HEK293 (cell line): ENCODE measurements around the gene MRC2.

Source experiments
- EGR2 ChIP-seq: fragments of 450-650 bp; formaldehyde crosslinking; IDR thresholded peaks from 2 replicates; pipeline ENCODE4 v1.5.1; 2016; ENCODE audit warnings: low read depth, missing biosample characterization, missing genetic modification characterization
- FEZF1 ChIP-seq: fragments of 450-650 bp; formaldehyde crosslinking; IDR thresholded peaks from 2 replicates; pipeline ENCODE4 v1.5.1; 2016; ENCODE audit warnings: missing biosample characterization, missing genetic modification characterization
- KLF10 ChIP-seq: fragments of 450-650 bp; IDR thresholded peaks from 2 replicates; pipeline ENCODE4 v1.5.1; 2018; ENCODE audit warnings: missing biosample characterization, mild to moderate bottlenecking, missing genetic modification characterization
- KLF16 ChIP-seq: fragments of 450-650 bp; formaldehyde crosslinking; IDR thresholded peaks from 2 replicates; pipeline ENCODE4 v1.5.1; 2017; ENCODE audit warnings: missing biosample characterization, missing genetic modification characterization
- MYNN ChIP-seq: fragments of 450-650 bp; formaldehyde crosslinking; IDR thresholded peaks from 2 replicates; pipeline ENCODE4 v1.5.1; 2016; ENCODE audit warnings: missing biosample characterization, missing genetic modification characterization, borderline replicate concordance
- SP7 ChIP-seq: fragments of 450-650 bp; formaldehyde crosslinking; IDR thresholded peaks from 2 replicates; pipeline ENCODE4 v1.5.1; 2016; ENCODE audit warnings: missing biosample characterization, missing genetic modification characterization
- ZBTB48 ChIP-seq: fragments of 450-650 bp; formaldehyde crosslinking; IDR thresholded peaks from 2 replicates; pipeline ENCODE4 v1.5.1; 2016; ENCODE audit warnings: missing biosample characterization, missing genetic modification characterization
- ZFP41 ChIP-seq: fragments of 450-650 bp; formaldehyde crosslinking; IDR thresholded peaks from 2 replicates; pipeline ENCODE4 v1.5.1; 2016; ENCODE audit warnings: missing biosample characterization, missing genetic modification characterization, borderline replicate concordance
- ZNF10 ChIP-seq: fragments of 450-650 bp; formaldehyde crosslinking; IDR thresholded peaks from 2 replicates; pipeline ENCODE4 v1.5.1; 2017; ENCODE audit warnings: missing biosample characterization, missing genetic modification characterization
- ZNF140 ChIP-seq: fragments of 450-650 bp; formaldehyde crosslinking; IDR thresholded peaks from 2 replicates; pipeline ENCODE4 v1.5.1; 2016; ENCODE audit warnings: missing biosample characterization, missing genetic modification characterization
- ZNF157 ChIP-seq: fragments of 450-650 bp; formaldehyde crosslinking; IDR thresholded peaks from 2 replicates; pipeline ENCODE4 v1.5.1; 2016; ENCODE audit warnings: missing biosample characterization, missing genetic modification characterization
- ZNF2 ChIP-seq: fragments of 450-650 bp; formaldehyde crosslinking; IDR thresholded peaks from 2 replicates; pipeline ENCODE4 v1.5.1; 2016; ENCODE audit warnings: missing biosample characterization, missing genetic modification characterization
- ZNF223 ChIP-seq: fragments of 450-650 bp; formaldehyde crosslinking; IDR thresholded peaks from 2 replicates; pipeline ENCODE4 v1.5.1; 2016; ENCODE audit warnings: missing biosample characterization, missing genetic modification characterization
- ZNF366 ChIP-seq: fragments of 450-650 bp; formaldehyde crosslinking; conservative IDR thresholded peaks from 2 replicates; pipeline ENCODE4 v1.5.1; 2016; ENCODE audit warnings: missing biosample characterization, missing genetic modification characterization
- ZNF37A ChIP-seq: fragments of 450-650 bp; IDR thresholded peaks from 2 replicates; pipeline ENCODE4 v1.5.1; 2018; ENCODE audit warnings: missing biosample characterization, missing genetic modification characterization
- ZNF473 ChIP-seq: fragments of 450-650 bp; formaldehyde crosslinking; IDR thresholded peaks from 2 replicates; pipeline ENCODE4 v1.5.1; 2017; ENCODE audit warnings: missing biosample characterization, missing genetic modification characterization
- ZNF510 ChIP-seq: fragments of 450-650 bp; formaldehyde crosslinking; IDR thresholded peaks from 2 replicates; pipeline ENCODE4 v1.5.1; 2018; ENCODE audit warnings: mild to moderate bottlenecking, missing genetic modification characterization, missing biosample characterization; ENCODE audit not compliant: insufficient replicate concordance
- ZNF549 ChIP-seq: fragments of 450-650 bp; IDR thresholded peaks from 2 replicates; pipeline ENCODE4 v1.5.1; 2018; ENCODE audit warnings: missing biosample characterization, missing genetic modification characterization, mild to moderate bottlenecking, inconsistent platforms, moderate library complexity
- ZNF623 ChIP-seq: fragments of 450-650 bp; formaldehyde crosslinking; IDR thresholded peaks from 2 replicates; pipeline ENCODE4 v1.5.1; 2016; ENCODE audit warnings: missing biosample characterization, missing genetic modification characterization
- ZNF660 ChIP-seq: fragments of 450-650 bp; IDR thresholded peaks from 2 replicates; pipeline ENCODE4 v1.5.1; 2018; ENCODE audit warnings: missing biosample characterization, mild to moderate bottlenecking, missing genetic modification characterization
- ZNF670 ChIP-seq: fragments of 450-650 bp; formaldehyde crosslinking; IDR thresholded peaks from 2 replicates; pipeline ENCODE4 v1.5.1; 2016; ENCODE audit warnings: missing biosample characterization, missing genetic modification characterization, low read depth
- ZNF776 ChIP-seq: fragments of 450-650 bp; formaldehyde crosslinking; IDR thresholded peaks from 2 replicates; pipeline ENCODE4 v1.5.0; 2017; ENCODE audit warnings: missing biosample characterization, missing genetic modification characterization, borderline replicate concordance
- ZNF785 ChIP-seq: fragments of 450-650 bp; formaldehyde crosslinking; IDR thresholded peaks from 2 replicates; pipeline ENCODE4 v1.5.1; 2016; ENCODE audit warnings: missing biosample characterization, missing genetic modification characterization
- ZNF791 ChIP-seq: fragments of 450-650 bp; formaldehyde crosslinking; IDR thresholded peaks from 2 replicates; pipeline ENCODE4 v1.5.1; 2016; ENCODE audit warnings: missing biosample characterization, missing genetic modification characterization
- TF ChIP-seq, protein P1 (sequence below): fragments of 450-650 bp; formaldehyde crosslinking; IDR thresholded peaks from 2 replicates; pipeline ENCODE4 v1.5.1; 2016; ENCODE audit warnings: missing biosample characterization, missing genetic modification characterization
- TF ChIP-seq, protein P2 (sequence below): fragments of 450-650 bp; formaldehyde crosslinking; IDR thresholded peaks from 2 replicates; pipeline ENCODE4 v1.5.1; 2017; ENCODE audit warnings: missing biosample characterization, missing genetic modification characterization
- TF ChIP-seq, protein P3 (sequence below): IDR thresholded peaks from 2 replicates; pipeline ENCODE4 v1.6.1; 2011; ENCODE audit warnings: mild to moderate bottlenecking, low read depth, low read length, borderline replicate concordance
- TF ChIP-seq, protein P4 (sequence below): fragments of 450-650 bp; formaldehyde crosslinking; IDR thresholded peaks from 2 replicates; pipeline ENCODE4 v1.5.1; 2016; ENCODE audit warnings: missing biosample characterization, missing genetic modification characterization
- TF ChIP-seq, protein P5 (sequence below): fragments of 450-650 bp; formaldehyde crosslinking; optimal IDR thresholded peaks from 2 replicates; pipeline ENCODE3; 2016; ENCODE audit warnings: missing biosample characterization, mild to moderate bottlenecking, missing genetic modification characterization
- TF ChIP-seq, protein P6 (sequence below): fragments of 450-650 bp; formaldehyde crosslinking; IDR thresholded peaks from 2 replicates; pipeline ENCODE4 v1.5.1; 2016; ENCODE audit warnings: missing biosample characterization, missing genetic modification characterization

MRC2 gene

DNA sequence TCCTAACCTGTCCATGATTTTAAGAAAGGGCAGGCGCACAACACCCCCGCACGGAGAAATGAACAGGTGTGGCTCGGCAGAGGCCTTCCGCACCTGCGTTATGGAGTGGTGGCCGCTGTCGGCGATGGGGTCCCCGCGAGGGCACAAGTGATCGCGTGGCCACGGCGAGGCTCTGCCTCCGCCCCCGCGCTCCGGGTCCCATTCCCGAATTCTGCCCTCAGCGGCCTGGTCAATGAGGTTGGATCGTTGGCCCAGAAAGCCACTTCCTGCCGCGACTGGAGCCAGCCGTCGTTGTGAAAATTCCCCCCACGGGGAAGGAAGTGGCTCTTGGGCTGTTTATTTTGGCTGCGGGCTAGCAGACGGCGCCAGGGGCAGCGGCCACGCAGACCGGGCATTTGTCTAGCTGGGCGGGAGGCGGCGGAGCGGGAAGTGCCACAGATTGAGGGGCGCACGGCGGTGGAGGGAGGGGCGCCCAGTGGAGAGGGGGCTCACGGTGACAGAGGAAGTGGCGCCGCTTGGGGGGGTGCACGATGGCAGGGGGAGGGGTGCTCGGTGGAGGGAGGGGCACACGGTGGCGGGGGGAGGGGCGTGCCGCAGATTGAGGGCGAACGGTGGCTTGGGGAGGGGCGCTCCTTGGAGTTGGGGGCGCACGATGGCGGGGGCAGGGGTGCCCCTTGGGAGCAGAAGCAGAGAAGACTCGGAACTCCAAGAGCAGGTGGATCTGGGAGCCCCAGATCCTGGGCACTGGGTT is 25.0 kb downstream of the MRC2 start (continued):
- TF ChIP-seq, protein P1, sequence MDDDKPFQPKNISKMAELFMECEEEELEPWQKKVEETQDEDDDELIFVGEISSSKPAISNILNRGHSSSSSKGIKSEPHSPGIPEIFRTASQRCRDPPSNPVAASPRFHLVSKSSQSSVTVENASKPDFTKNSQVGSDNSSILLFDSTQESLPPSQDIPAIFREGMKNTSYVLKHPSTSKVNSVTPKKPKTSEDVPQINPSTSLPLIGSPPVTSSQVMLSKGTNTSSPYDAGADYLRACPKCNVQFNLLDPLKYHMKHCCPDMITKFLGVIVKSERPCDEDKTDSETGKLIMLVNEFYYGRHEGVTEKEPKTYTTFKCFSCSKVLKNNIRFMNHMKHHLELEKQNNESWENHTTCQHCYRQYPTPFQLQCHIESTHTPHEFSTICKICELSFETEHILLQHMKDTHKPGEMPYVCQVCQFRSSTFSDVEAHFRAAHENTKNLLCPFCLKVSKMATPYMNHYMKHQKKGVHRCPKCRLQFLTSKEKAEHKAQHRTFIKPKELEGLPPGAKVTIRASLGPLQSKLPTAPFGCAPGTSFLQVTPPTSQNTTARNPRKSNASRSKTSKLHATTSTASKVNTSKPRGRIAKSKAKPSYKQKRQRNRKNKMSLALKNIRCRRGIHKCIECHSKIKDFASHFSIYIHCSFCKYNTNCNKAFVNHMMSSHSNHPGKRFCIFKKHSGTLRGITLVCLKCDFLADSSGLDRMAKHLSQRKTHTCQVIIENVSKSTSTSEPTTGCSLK (tag by site-specific recombination): no peak
- TF ChIP-seq ZNF37A (tag by site-specific recombination) (no peak), KLF10 (tag by site-specific recombination) (no peak), ZNF140 (tag by site-specific recombination) (no peak), ZNF660 (tag by site-specific recombination) (no peak), ZFP41 (tag by site-specific recombination) (no peak), ZNF670 (tag by site-specific recombination) (no peak), KLF16 (no peak; the same call in 1 of the 2 replicates), FEZF1 (tag by site-specific recombination) (peak; percentile 47), ZNF223 (tag by site-specific recombination) (no peak), ZNF157 (tag by site-specific recombination) (no peak), ZNF623 (tag by site-specific recombination) (no peak), ZNF776 (tag by site-specific recombination) (no peak), ZNF2 (no peak), ZNF473 (no peak), ZNF791 (tag by site-specific recombination) (no peak), ZNF510 (no peak), ZNF366 (tag by site-specific recombination) (no peak), SP7 (tag by site-specific recombination) (peak; percentile 37; the same call in 1 of the 2 replicates), EGR2 (tag by site-specific recombination) (0 out of 2 replicates have a peak, but pooled peaks have one; percentile 18), ZNF549 (tag by site-specific recombination) (no peak), ZBTB48 (no peak), MYNN (tag by site-specific recombination) (no peak), ZNF10 (tag by site-specific recombination) (no peak), ZNF785 (tag by site-specific recombination) (no peak)
- TF ChIP-seq, protein P2, sequence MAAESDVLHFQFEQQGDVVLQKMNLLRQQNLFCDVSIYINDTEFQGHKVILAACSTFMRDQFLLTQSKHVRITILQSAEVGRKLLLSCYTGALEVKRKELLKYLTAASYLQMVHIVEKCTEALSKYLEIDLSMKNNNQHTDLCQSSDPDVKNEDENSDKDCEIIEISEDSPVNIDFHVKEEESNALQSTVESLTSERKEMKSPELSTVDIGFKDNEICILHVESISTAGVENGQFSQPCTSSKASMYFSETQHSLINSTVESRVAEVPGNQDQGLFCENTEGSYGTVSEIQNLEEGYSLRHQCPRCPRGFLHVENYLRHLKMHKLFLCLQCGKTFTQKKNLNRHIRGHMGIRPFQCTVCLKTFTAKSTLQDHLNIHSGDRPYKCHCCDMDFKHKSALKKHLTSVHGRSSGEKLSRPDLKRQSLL: no peak
- TF ChIP-seq, protein P3, sequence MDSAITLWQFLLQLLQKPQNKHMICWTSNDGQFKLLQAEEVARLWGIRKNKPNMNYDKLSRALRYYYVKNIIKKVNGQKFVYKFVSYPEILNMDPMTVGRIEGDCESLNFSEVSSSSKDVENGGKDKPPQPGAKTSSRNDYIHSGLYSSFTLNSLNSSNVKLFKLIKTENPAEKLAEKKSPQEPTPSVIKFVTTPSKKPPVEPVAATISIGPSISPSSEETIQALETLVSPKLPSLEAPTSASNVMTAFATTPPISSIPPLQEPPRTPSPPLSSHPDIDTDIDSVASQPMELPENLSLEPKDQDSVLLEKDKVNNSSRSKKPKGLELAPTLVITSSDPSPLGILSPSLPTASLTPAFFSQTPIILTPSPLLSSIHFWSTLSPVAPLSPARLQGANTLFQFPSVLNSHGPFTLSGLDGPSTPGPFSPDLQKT: no peak
- TF ChIP-seq, protein P4, sequence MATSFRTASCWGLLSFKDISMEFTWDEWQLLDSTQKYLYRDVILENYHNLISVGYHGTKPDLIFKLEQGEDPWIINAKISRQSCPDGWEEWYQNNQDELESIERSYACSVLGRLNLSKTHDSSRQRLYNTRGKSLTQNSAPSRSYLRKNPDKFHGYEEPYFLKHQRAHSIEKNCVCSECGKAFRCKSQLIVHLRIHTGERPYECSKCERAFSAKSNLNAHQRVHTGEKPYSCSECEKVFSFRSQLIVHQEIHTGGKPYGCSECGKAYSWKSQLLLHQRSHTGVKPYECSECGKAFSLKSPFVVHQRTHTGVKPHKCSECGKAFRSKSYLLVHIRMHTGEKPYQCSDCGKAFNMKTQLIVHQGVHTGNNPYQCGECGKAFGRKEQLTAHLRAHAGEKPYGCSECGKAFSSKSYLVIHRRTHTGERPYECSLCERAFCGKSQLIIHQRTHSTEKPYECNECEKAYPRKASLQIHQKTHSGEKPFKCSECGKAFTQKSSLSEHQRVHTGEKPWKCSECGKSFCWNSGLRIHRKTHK (tag by site-specific recombination): no peak
- TF ChIP-seq, protein P5, sequence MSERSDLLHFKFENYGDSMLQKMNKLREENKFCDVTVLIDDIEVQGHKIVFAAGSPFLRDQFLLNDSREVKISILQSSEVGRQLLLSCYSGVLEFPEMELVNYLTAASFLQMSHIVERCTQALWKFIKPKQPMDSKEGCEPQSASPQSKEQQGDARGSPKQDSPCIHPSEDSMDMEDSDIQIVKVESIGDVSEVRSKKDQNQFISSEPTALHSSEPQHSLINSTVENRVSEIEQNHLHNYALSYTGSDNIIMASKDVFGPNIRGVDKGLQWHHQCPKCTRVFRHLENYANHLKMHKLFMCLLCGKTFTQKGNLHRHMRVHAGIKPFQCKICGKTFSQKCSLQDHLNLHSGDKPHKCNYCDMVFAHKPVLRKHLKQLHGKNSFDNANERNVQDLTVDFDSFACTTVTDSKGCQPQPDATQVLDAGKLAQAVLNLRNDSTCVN (tag by site-specific recombination): peak; percentile 23
- TF ChIP-seq, protein P6, sequence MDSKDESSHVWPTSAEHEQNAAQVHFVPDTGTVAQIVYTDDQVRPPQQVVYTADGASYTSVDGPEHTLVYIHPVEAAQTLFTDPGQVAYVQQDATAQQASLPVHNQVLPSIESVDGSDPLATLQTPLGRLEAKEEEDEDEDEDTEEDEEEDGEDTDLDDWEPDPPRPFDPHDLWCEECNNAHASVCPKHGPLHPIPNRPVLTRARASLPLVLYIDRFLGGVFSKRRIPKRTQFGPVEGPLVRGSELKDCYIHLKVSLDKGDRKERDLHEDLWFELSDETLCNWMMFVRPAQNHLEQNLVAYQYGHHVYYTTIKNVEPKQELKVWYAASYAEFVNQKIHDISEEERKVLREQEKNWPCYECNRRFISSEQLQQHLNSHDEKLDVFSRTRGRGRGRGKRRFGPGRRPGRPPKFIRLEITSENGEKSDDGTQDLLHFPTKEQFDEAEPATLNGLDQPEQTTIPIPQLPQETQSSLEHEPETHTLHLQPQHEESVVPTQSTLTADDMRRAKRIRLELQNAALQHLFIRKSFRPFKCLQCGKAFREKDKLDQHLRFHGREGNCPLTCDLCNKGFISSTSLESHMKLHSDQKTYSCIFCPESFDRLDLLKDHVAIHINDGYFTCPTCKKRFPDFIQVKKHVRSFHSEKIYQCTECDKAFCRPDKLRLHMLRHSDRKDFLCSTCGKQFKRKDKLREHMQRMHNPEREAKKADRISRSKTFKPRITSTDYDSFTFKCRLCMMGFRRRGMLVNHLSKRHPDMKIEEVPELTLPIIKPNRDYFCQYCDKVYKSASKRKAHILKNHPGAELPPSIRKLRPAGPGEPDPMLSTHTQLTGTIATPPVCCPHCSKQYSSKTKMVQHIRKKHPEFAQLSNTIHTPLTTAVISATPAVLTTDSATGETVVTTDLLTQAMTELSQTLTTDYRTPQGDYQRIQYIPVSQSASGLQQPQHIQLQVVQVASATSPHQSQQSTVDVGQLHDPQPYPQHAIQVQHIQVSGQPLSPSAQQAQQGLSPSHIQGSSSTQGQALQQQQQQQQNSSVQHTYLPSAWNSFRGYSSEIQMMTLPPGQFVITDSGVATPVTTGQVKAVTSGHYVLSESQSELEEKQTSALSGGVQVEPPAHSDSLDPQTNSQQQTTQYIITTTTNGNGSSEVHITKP (tag by site-specific recombination): peak; percentile 83
